Fibroblast of gingiva (primary cell): ENCODE measurements around the gene ARID5B.
A peak's percentile ranks its signal among the peaks of the same experiment; 100 is the strongest.

Experiments used
- DNase-seq: peaks from one replicate; pipeline ENCODE4 v3.0.0-alpha.2; 2011; ENCODE audit warnings: low read depth

Gene ARID5B

GRCh38 chr10:61941202-61941681 is 39.7 kb downstream of the ARID5B start:
- DNase-seq = no peak

- DNase-seq = peak; percentile 68
Observed at GRCh38 chr10:61942604-61943461, 41.3 kb downstream of the ARID5B start.

DNA sequence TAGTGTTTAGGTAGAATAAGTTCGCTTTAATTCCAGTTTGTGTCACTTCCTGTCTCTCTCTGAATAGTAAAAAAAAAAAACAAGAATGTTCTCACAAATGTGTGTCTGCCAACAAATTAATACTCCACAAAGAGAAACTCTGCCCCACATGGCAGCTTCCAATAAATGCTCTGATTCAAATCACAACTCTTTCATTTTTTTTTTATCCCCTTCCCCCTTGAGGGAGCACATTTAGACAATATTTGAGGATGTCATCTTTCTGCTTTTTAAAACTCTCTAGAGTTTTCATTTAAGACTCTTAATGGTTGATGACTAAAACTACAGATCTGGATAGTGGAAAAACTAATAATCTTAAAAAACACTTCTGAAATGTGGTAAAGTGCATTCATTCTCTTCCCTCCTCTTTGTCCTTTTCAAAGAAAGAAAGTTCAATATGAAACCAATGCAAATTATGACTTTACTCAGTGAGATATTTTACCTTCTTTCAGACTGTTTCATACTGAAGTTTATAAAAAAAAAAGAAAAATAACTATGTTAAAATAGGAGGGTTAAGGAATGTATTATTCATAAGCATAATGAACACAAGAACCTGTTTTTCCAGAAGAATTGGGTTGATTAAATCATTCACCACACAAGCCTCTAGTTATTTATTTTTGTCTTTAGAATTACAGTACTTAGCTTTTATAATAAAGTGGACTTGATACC is 42.3 kb downstream of the ARID5B start:
- peak; percentile 65 for DNase-seq

DNA sequence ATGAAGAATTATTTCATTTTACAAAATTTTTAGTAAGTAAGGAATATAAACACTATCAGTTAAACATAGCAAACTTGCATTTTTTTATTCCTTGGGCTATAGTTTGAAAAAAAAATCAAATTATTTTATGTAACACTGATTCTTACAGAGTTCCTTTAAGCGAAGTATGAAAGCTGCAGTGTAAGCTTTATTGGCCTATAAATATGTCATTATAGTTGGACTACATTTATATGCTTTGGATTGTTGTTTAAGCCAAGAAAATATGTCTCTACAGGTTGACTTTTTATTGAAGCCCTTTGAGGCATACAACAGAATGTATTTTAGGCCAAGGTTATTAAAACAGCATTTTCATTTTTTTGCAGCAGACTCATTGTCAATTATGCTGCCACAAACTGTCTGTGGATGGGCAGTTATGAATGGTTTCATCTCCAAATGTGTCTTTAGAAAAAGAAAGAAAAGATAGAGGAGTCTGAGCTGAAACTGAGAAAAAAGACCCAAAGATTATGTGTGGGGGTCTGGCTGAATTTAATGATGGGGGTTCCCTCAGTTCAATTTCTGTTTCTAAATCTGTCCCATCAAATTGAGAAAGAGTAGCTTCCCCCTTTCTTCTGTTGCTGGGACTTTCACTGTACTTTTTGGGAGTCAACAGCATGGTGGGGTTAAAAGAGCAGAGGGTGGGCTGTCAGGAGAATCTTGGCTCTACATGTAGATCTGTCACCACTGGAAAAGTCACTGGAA is 43.1 kb downstream of the ARID5B start:
- no peak for DNase-seq

DNA sequence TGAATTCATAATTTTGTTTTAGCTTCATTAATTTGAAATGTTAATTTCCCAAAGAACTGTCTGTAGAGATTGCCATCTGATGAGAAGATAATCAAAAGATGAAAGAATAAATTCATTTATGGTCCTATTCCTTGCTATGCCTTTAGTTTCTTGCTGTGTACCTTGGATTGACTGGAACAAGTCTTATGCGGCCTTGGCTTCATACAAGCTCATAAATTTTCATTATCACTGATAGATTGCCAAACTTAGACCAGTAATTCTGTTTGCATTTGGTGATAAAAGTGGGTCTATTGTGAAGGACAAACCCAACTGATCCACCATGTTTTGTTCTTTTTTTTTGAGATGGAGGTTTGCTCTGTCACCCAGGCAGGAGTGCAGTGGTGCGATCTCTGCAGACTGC is 48.2 kb downstream of the ARID5B start:
- no peak for DNase-seq

GRCh38 chr10:61950449-61951143 is 49.1 kb downstream of the ARID5B start:
- no peak for DNase-seq

DNA sequence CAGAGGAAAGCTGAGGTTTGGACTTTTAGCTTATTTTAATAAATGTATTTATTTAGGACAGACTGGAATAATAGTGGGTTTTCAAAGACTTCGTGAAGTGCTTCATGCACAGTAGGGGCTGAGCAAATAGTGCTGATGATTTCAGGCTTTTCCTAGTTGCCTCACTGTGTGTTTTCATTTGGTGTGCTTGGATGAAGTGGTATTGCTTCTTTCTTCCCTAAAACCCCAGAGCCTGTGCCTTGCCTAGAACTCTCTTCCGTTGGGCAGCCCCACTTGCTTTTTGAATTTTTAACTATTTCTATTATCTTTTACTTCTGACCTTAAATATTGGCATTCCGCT is 49.6 kb downstream of the ARID5B start:
- no peak for DNase-seq

DNA sequence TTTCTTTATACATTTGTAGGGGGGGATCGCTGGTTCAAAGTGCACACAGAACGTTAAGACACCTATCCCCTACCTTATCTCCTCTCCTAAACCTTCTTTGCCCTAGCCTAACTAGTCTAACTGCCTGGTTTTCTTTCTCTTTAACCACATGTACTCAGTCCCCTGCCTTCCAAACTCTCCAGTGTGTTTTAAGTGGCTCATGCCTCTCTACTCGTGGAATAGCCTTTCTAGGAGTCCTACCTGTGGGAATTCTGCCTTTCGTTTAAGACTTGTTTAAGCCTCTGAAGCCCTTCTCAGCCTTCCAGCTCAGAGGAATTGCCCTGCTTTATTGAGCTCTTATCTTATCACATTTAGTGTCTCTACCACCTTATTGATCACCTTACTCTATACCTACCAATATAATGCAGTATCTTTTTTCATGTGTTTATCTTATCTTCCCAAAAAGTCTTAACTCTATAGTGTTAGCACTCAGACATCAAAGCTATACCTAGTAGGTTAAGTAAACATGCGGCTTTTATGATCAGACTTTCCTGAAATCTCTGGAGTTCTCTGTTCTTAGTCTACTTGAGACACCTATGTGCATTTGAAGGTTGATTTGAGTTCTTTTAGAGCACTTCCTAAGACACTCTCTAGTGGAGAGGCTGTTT is 50.7 kb downstream of the ARID5B start:
- DNase-seq = no peak

DNA sequence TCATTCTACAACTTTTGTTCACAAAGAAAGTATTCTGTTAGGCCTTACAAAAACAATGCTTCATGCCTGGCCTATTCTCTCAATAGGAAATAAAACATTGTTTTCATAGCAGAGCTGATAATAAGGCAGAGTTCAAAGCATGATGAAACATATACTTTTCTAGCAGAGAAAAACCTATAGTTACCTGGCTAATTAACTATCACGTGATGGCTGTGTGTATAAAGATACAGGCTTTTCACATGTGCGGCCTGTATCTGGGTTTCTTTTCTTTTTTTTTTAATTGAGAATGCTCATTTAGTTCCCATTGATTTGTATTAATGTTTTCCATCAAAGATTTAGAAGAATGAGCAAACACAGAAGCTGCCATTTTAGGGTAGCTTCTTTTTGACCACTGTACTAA is 51.7 kb downstream of the ARID5B start:
- DNase-seq = no peak

DNA sequence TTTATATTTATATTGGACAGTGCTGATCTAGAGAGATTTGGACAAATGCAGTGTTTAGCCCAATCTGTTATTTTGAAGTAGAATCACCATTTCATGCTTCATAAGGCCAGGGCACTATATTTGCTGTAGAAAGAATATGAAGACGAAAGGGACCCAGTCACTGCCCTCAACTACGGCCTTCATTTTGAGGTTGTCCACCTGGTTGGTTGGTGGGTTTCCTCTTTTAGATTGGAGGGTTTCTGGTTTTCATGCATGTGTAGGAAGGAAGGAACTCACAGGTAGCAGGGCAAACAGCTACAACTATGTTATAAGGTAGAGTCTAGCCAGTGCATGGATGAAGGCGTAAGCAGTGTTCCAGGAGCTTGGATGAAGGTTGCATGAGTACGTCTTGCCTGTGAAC is 56.3 kb downstream of the ARID5B start:
- no peak for DNase-seq

GRCh38 chr10:61958311-61958710 is 56.8 kb downstream of the ARID5B start:
- DNase-seq = no peak

- no peak for DNase-seq
Observed at GRCh38 chr10:61958805-61959204, 57.3 kb downstream of the ARID5B start.

DNA sequence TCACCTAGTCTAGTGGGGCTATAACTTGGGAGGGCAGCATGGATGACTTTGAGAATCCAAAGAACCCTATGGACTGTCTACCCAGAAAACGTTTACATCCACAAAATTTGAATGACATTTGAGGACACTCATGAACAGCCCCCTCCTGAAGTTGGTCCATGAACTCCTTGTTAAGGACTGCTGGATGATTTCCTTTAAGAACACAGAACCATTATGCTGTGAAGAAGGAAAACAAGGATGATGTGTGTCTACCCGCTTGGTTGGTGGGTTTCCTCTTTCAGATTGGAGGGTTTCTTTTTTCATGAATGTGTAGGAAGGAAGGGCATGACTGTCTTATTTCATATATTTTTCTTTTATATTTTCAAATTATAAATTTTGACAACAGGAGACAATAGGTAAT is 58.3 kb downstream of the ARID5B start:
- no peak for DNase-seq

DNA sequence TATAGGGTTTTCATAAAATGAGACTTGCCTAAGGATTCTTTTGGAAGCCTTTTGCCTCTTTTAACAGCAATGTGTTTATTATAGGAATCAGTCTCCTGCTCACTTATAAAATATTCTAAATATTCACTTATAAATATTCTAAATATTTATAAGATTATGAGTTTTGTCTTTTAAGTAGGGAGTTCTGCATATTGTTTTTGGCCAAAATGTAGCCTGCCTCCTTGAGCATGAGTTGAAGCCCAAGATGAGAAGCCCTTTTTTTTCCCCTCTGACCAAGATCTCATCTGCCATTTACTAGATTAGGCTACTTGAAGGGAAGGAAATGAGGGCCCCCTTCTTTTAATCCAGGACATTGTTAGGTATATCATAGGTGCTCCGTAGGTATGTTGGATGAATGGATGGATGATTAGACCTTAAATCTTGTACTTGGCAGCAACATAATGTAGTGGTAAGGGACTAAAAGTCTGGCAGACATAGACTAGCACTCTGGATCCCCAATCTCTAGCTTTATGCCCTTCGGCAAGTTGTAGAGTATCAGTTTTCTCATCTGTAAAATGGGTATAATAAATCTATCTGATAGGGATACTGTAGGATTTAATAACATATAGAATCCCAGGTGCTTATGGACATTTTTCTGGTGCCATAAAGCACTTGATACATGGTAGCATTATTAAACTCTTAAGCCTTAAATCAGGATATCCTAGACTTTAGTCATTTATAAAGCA is 59.1 kb downstream of the ARID5B start:
- no peak for DNase-seq

- DNase-seq = no peak
Observed at GRCh38 chr10:61961278-61961677, 59.8 kb downstream of the ARID5B start.

DNA sequence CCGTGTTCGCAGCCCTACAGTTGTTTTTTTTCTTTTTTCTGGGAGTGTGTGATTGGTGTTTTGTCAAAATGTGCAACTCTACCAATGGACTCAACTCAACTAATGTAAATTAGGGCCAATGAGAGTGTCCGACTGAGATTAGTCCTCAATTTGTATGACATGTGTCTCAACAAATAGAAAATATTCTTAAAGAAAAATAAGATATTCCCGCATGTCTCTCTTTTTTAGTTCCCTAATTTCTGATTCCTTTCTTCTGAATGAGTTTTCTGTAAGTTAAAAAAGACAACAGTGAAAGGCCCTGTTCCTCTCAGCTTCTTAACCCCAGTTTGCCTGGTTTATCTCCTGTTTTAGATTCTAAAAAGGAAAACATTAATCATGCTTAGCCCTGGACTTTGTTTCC is 61.5 kb downstream of the ARID5B start:
- no peak for DNase-seq

- no peak for DNase-seq
Observed at GRCh38 chr10:61963669-61964058, 62.2 kb downstream of the ARID5B start.

DNA sequence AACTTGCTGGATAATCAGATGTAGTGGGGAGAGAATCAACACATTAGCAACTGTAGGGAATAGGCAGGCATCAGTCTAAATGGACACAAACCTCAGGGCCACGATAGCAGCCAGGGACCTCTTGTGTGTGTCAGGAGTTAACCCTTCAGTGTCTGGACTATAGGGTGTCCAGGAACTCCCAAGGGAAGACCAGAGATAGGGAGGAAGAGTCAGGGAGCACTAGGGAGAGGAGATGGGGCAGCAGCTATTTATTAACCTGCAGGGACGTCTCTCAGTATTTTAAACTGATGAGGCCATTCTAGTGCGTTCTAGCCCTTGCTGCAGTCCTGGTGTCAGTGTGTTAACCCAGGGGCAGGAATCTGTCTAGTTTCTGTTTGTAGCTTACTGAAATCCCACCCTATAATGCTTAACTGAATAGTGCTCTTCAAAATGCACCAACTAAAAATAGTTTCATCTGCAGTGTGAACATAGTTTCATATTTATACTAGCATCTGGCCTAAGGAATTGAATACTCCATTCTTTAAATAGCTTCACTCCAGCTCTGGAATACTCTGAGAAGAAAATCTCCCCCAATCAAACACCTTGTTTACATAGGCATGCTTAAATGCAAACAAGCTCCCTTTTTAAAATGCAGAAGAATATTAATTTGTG is 62.7 kb downstream of the ARID5B start:
- no peak for DNase-seq

GRCh38 chr10:61964949-61965702 is 63.6 kb downstream of the ARID5B start:
- no peak for DNase-seq
